Astrocyte of the cerebellum (primary cell): Measurements from ENCODE around the gene PTGFR.

ENCODE experiments used
- DNase-seq: peaks from one replicate; pipeline ENCODE4 v3.0.0-alpha.2; 2011; ENCODE audit warnings: low read depth
- H3K4me3 ChIP-seq: 2 replicates; pipeline ENCODE4 v1.5.1; 2011; ENCODE audit warnings: mild to moderate bottlenecking, low read depth, low read length, moderate library complexity
- CTCF ChIP-seq: IDR thresholded peaks from 2 replicates; pipeline ENCODE4 v1.5.1; 2012; ENCODE audit warnings: low read length, low read depth, moderate library complexity, mild to moderate bottlenecking; ENCODE audit errors: missing control alignments
- in situ Hi-C: cut with HindIII; loops from 2 replicates; pipeline ENCODE4 v1.10.0; 2017; ENCODE audit warnings: low sequenced_read_pairs

PTGFR gene

GRCh38 chr1:78549331-78549730 is 58.6 kb downstream of the PTGFR start:
- in situ Hi-C loops, result no loop called here
- no peak overlapping the region for H3K4me3 ChIP-seq

GRCh38 chr1:78549891-78550290 is 59.1 kb downstream of the PTGFR start:
- in situ Hi-C loops, result no loop called here
- no peak overlapping the region for H3K4me3 ChIP-seq
- no peak for TF ChIP-seq CTCF
- DNase-seq, result no peak

More at GRCh38 chr1:78549331-78549730, 58.6 kb downstream of the PTGFR start:
- no peak for TF ChIP-seq CTCF
- DNase-seq, result no peak

- no peak overlapping the region for H3K4me3 ChIP-seq
- in situ Hi-C loops, result no loop called here
- TF ChIP-seq CTCF, result no peak
- no peak for DNase-seq
These were observed 63.1 kb downstream of the PTGFR start for GRCh38 chr1:78553859-78554258.

GRCh38 chr1:78554840-78555239 is 64.1 kb downstream of the PTGFR start:
- no peak for DNase-seq
- TF ChIP-seq CTCF, result no peak
- in situ Hi-C loops, result no loop called here
- no peak overlapping the region for H3K4me3 ChIP-seq

- no peak for TF ChIP-seq CTCF
These were observed 68.9 kb downstream of the PTGFR start for GRCh38 chr1:78559680-78560079.

GRCh38 chr1:78560811-78561210 is 70.0 kb downstream of the PTGFR start:
- DNase-seq, result no peak
- in situ Hi-C loops, result no loop called here
- no peak for TF ChIP-seq CTCF
- no peak overlapping the region for H3K4me3 ChIP-seq

More at GRCh38 chr1:78559680-78560079, 68.9 kb downstream of the PTGFR start:
- H3K4me3 ChIP-seq, result no peak overlapping the region
- DNase-seq, result no peak
- in situ Hi-C loops, result no loop called here

- no peak for TF ChIP-seq CTCF
- no peak overlapping the region for H3K4me3 ChIP-seq
- in situ Hi-C loops, result no loop called here
- no peak for DNase-seq
These were observed 71.1 kb downstream of the PTGFR start for GRCh38 chr1:78561856-78562255.
